ENCODE results near the gene ATG101. TPM values are rescaled to one million over a fixed set of nuclear protein-coding genes. Genes with fewer than 3 reads are reported as not detected.

The ATG101 gene
- total and polyA plus RNA-seq, 4 donors: 12.9 to 31.8 (median 29.4) TPM

GRCh38 chr12:52029685-52030084, 40.1 kb upstream of the ATG101 start:
- H3K9ac ChIP-seq (ENCODE audit: low read depth in 1 of 2, low read length in 2 of 2): no peak overlapping the region
- peaks cover 0 to 17% (median 10%) of the 10 kb centered on the region in 4 donors for H3K4me1 ChIP-seq (ENCODE audit: control insufficient read depth in 4 of 4, insufficient read depth in 4 of 4, low read length in 3 of 4)
- TF ChIP-seq RAD21 (IDR thresholded peaks at IDR 0.05): no peak
- no peak for TF ChIP-seq MAX (IDR thresholded peaks at IDR 0.05)
- no peak overlapping the region for H3K27ac ChIP-seq (ENCODE audit: low read depth in 1 of 2, low read length in 2 of 2)
- WGBS: 79% methylated on average over 4 of the region's 4 CpGs
- H3K27me3 ChIP-seq (ENCODE audit: control insufficient read depth in 4 of 4, insufficient read depth in 4 of 4, low read length in 3 of 4): no peaks in the 10 kb centered on the region
- no peaks in the 10 kb centered on the region for H3K9me3 ChIP-seq (ENCODE audit: control insufficient read depth in 4 of 4, low read length in 3 of 4)
- DNase-seq (ENCODE audit: low spot score): no peak
- H3K4me3 ChIP-seq (ENCODE audit: low read depth in 1 of 3, low read length in 3 of 3): no peak overlapping the region
- H3K36me3 ChIP-seq (ENCODE audit: control insufficient read depth in 4 of 4, insufficient read depth in 3 of 4, low read depth in 1 of 4, low read length in 3 of 4): no peaks in the 10 kb centered on the region

- Histone ChIP-seq H3K27ac (ENCODE audit: low read depth in 1 of 2, low read length in 2 of 2) (peak overlapping the region; percentile 64 to 96), H3K9me3 (ENCODE audit: control insufficient read depth in 4 of 4, low read length in 3 of 4) (no peaks in the 10 kb centered on the region), H3K9ac (ENCODE audit: low read depth in 1 of 2, low read length in 2 of 2) (peak overlapping the region; percentile 1 to 90), H3K4me1 (ENCODE audit: control insufficient read depth in 4 of 4, insufficient read depth in 4 of 4, low read length in 3 of 4) (peaks cover 0 to 12% (median 7%) of the 10 kb centered on the region in 4 donors), H3K4me3 (ENCODE audit: low read depth in 1 of 3, low read length in 3 of 3) (no peak overlapping the region), H3K27me3 (ENCODE audit: control insufficient read depth in 4 of 4, insufficient read depth in 4 of 4, low read length in 3 of 4) (no peaks in the 10 kb centered on the region), H3K36me3 (ENCODE audit: control insufficient read depth in 4 of 4, insufficient read depth in 3 of 4, low read depth in 1 of 4, low read length in 3 of 4) (no peaks in the 10 kb centered on the region)
- WGBS: 7% methylated on average over 5 of the region's 5 CpGs
- DNase-seq (ENCODE audit: low spot score): no peak
- TF ChIP-seq RXRA (IDR thresholded peaks at IDR 0.05) (no peak), RAD21 (IDR thresholded peaks at IDR 0.05) (peak in 1 of 2 donors; percentile 28)
Observed at GRCh38 chr12:52032446-52032803, 37.4 kb upstream of the ATG101 start.

GRCh38 chr12:52032804-52033445, 36.9 kb upstream of the ATG101 start:
- no peaks in the 10 kb centered on the region for H3K36me3 ChIP-seq (ENCODE audit: control insufficient read depth in 4 of 4, insufficient read depth in 3 of 4, low read depth in 1 of 4, low read length in 3 of 4)
- H3K27ac ChIP-seq (ENCODE audit: low read depth in 1 of 2, low read length in 2 of 2): peak overlapping the region; percentile 77 to 96
- DNase-seq (ENCODE audit: low spot score): peak; percentile 86
- H3K4me1 ChIP-seq (ENCODE audit: control insufficient read depth in 4 of 4, insufficient read depth in 4 of 4, low read length in 3 of 4): peaks cover 0 to 12% (median 7%) of the 10 kb centered on the region in 4 donors
- no peaks in the 10 kb centered on the region for H3K27me3 ChIP-seq (ENCODE audit: control insufficient read depth in 4 of 4, insufficient read depth in 4 of 4, low read length in 3 of 4)
- TF ChIP-seq MAX (IDR thresholded peaks at IDR 0.05): no peak
- peak; percentile 77 for TF ChIP-seq SP1 (IDR thresholded peaks at IDR 0.05)
- peak in 1 of 2 donors; percentile 53 for TF ChIP-seq RXRA (IDR thresholded peaks at IDR 0.05)
- no peak for TF ChIP-seq HNF4G (IDR thresholded peaks at IDR 0.05)
- no peak for TF ChIP-seq CTCF (IDR thresholded peaks at IDR 0.05; ENCODE audit: low read depth, low read length, missing input control)
- TF ChIP-seq JUND (IDR thresholded peaks at IDR 0.05): peak; percentile 76 to 90
- TF ChIP-seq HNF4A (conservative IDR thresholded peaks at IDR 0.05): no peak
- peak in 1 of 2 donors; percentile 34 for TF ChIP-seq RAD21 (IDR thresholded peaks at IDR 0.05)
- peak; percentile 51 for TF ChIP-seq YY1 (IDR thresholded peaks at IDR 0.05)
- no peak for TF ChIP-seq ATF3 (IDR thresholded peaks at IDR 0.05)
- no peak for TF ChIP-seq NR2F2 (IDR thresholded peaks at IDR 0.05)
- TF ChIP-seq TAF1 (conservative IDR thresholded peaks at IDR 0.05): no peak
- peak in 1 of 2 donors; percentile 67 for TF ChIP-seq GABPA (IDR thresholded peaks at IDR 0.05 in 1 of 2, conservative IDR thresholded peaks at IDR 0.05 in 1 of 2)
- peak; percentile 61 for TF ChIP-seq REST (IDR thresholded peaks at IDR 0.05)
- peak in 1 of 2 donors; percentile 34 for TF ChIP-seq EGR1 (IDR thresholded peaks at IDR 0.05; ENCODE audit: low read depth in 2 of 2)
- WGBS: 2% methylated on average over 48 of the region's 48 CpGs
- no peaks in the 10 kb centered on the region for H3K9me3 ChIP-seq (ENCODE audit: control insufficient read depth in 4 of 4, low read length in 3 of 4)
- H3K9ac ChIP-seq (ENCODE audit: low read depth in 1 of 2, low read length in 2 of 2): peak overlapping the region; percentile 80 to 92
- H3K4me3 ChIP-seq (ENCODE audit: low read depth in 1 of 3, low read length in 3 of 3): peak overlapping the region in 2 of 3 donors; percentile 19 to 28

Measured in liver (tissue), 9 donors.